HepG2 (cell line): ENCODE results near the gene ANKRD39. TPM values are rescaled to one million over a fixed set of nuclear protein-coding genes. Genes with fewer than 3 reads are reported as not detected.

Source experiments
- ATAC-seq: fragments of 200-7000 bp; cut with Tn5 transposase; 3 replicates; pipeline ENCODE4 v1.9.1; 2020; ENCODE audit warnings: mild to moderate bottlenecking, moderate library complexity
- BruUV-seq: library from RNA; stranded (reverse); fragments of 400-500 nt; replicated peaks from 2 replicates; lab custom pipeline; 2021; lab: Mats Ljungman, UMichigan
- CTCF ChIA-PET: fragments of 300-600 bp; formaldehyde crosslinking; extraction: SDS; loops from one replicate; lab custom pipeline; 2021; ENCODE audit warnings: low total read pairs, inconsistent platforms, low intra/inter-chr PET ratio; lab: Yijun Ruan, JAX
- POLR2A ChIA-PET: fragments of 350-600 bp; sonication (Branson Sonifier 250); formaldehyde crosslinking; loops from one replicate; lab custom pipeline; 2020; ENCODE audit warnings: antibody characterized with exemption, inconsistent platforms; lab: Yijun Ruan, JAX
- DNase-seq: peaks from one replicate; pipeline ENCODE4 v3.0.0-alpha.2; 2015; ENCODE audit warnings: low spot score
- FAIRE-seq: peaks from 3 replicates; lab custom pipeline; 2011; peaks lifted over from hg19 to GRCh38; lab: Jason Lieb, UNC
- H2AFZ ChIP-seq: one replicate; pipeline ENCODE4 v1.6.1; 2011; ENCODE audit warnings: low read length, inconsistent platforms
- H3K27ac ChIP-seq: fragments of 300-600 bp; 3 replicates; pipeline ENCODE4 v1.8.0; 2011; ENCODE audit warnings: mixed run types, mild to moderate bottlenecking, mixed read lengths, low read length, inconsistent platforms; ENCODE audit not compliant: insufficient read depth; ENCODE audit errors: extremely low read length
- H3K27me3 ChIP-seq, 2 experiments: fragments of 200-600 bp in 1 of 2; 2 replicates in 1 of 2; 3 replicates in 1 of 2; pipeline versions ENCODE4 v1.6.0 to v1.8.0; 2011; ENCODE audit warnings: low read length in 2 of 2, mild to moderate bottlenecking in 2 of 2, moderate library complexity in 2 of 2, inconsistent platforms in 1 of 2; ENCODE audit not compliant: insufficient read depth in 2 of 2, control insufficient read depth in 1 of 2
- H3K36me3 ChIP-seq, 2 experiments: fragments of 200-600 bp in 1 of 2; replicated peaks in 1 of 2; 2 replicates in 1 of 2; 3 replicates in 1 of 2; pipeline versions ENCODE4 v1.5.1 to v1.8.0; 2011; ENCODE audit warnings: low read length in 2 of 2, inconsistent platforms in 1 of 2; ENCODE audit not compliant: insufficient read depth in 2 of 2, control insufficient read depth in 1 of 2
- H3K4me1 ChIP-seq: 2 replicates; pipeline ENCODE4 v1.5.1; 2012; ENCODE audit warnings: low read length, inconsistent platforms; ENCODE audit not compliant: insufficient read depth
- H3K4me2 ChIP-seq: 2 replicates; pipeline ENCODE4 v1.6.0; 2011; ENCODE audit warnings: low read depth, low read length, inconsistent platforms
- H3K4me3 ChIP-seq, 3 experiments: fragments of 200-600 bp in 1 of 3; sonication (generic), shearing (Covaris generic) in 1 of 3; replicated peaks in 1 of 3; 2 replicates each; pipeline ENCODE4 v1.5.1; 2011 to 2016; ENCODE audit warnings: low read length in 3 of 3, inconsistent platforms in 2 of 3, low read depth in 2 of 3, mild to moderate bottlenecking in 2 of 3, control low read depth in 1 of 3, mixed read lengths in 1 of 3; ENCODE audit not compliant: insufficient read depth in 1 of 3
- H3K79me2 ChIP-seq: one replicate; pipeline ENCODE4 v1.6.1; 2011; ENCODE audit warnings: low read length, inconsistent platforms; ENCODE audit not compliant: insufficient read depth
- H3K9ac ChIP-seq: 2 replicates; pipeline ENCODE4 v1.6.0; 2011; ENCODE audit warnings: mild to moderate bottlenecking, low read depth, low read length, inconsistent platforms; ENCODE audit not compliant: insufficient read depth
- H3K9me3 ChIP-seq: 2 replicates; pipeline ENCODE4 v1.5.1; 2012; ENCODE audit warnings: mild to moderate bottlenecking, low read length
- H4K20me1 ChIP-seq: 2 replicates; pipeline ENCODE4 v1.6.0; 2011; ENCODE audit warnings: inconsistent platforms, mild to moderate bottlenecking, low read length, moderate library complexity; ENCODE audit not compliant: insufficient read depth
- HNRNPLL ChIP-seq: fragments of 200-400 bp; formaldehyde crosslinking; IDR thresholded peaks from 2 replicates; pipeline ENCODE4 v1.6.1; 2017; ENCODE audit warnings: mild to moderate bottlenecking, low read depth, low read length; ENCODE audit not compliant: poor library complexity, severe bottlenecking
- MTA1 ChIP-seq: sonication (generic); formaldehyde crosslinking; IDR thresholded peaks from 2 replicates; pipeline ENCODE4 v1.4.0; 2020; ENCODE audit warnings: missing genetic modification reagents, mild to moderate bottlenecking, borderline replicate concordance
- POLR2A ChIP-seq, 2 experiments: IDR thresholded peaks; 2 replicates each; pipeline ENCODE4 v1.6.1; 2011; ENCODE audit warnings: low read depth in 2 of 2, low read length in 2 of 2, mild to moderate bottlenecking in 1 of 2, moderate library complexity in 1 of 2; ENCODE audit not compliant: insufficient read depth in 1 of 2
- SMAD3 ChIP-seq: sonication (generic); formaldehyde crosslinking; IDR thresholded peaks from 2 replicates; pipeline ENCODE4 v1.4.0; 2020; ENCODE audit warnings: missing genetic modification reagents
- ZNF501 ChIP-seq: sonication (generic); formaldehyde crosslinking; IDR thresholded peaks from 2 replicates; pipeline ENCODE4 v1.5.1; 2020; ENCODE audit warnings: mild to moderate bottlenecking, moderate library complexity, missing genetic modification reagents
- ZNF577 ChIP-seq: sonication (generic); formaldehyde crosslinking; IDR thresholded peaks from 2 replicates; pipeline ENCODE4 v1.4.0; 2020; ENCODE audit warnings: mild to moderate bottlenecking, low read depth, missing genetic modification reagents, borderline replicate concordance
- whole genome bisulfite sequencing: methylation state at CpG from one replicate; pipeline ENCODE4 v1.1.6; 2017; ENCODE audit warnings: low lambda C conversion rate; 5-methylcytosine and 5-hydroxymethylcytosine counted together
- in situ Hi-C: cut with HindIII; loops from 2 replicates; pipeline ENCODE4 v1.10.0; 2017; ENCODE audit warnings: low pct_unique_long_range_greater_than_20kb; ENCODE audit not compliant: extremely low pct_ligation_motif_present
- intact Hi-C: fragments of 100-400 bp; cut with micrococcal nuclease; formaldehyde crosslinking; loops from one replicate; pipeline ENCODE4 v1.10.0; 2022; ENCODE audit not compliant: unreplicated experiment
- polyA plus RNA-seq, 8 experiments: library from polyadenylated mRNA; depleted of rRNA in 3 of 8; stranded (reverse) in 7 of 8; unstranded in 1 of 8; fragments of >200 nt; fragmentation: Illumina TruSeq in 4 of 8; extraction: Trizol in 4 of 8; gene quantifications; 2 replicates each; pipeline versions ENCODE4 v1.2.1 to v1.2.3, GENCODE V29; 2011 to 2016; ENCODE audit warnings: low read depth in 4 of 8, missing spikeins in 1 of 8, mixed read lengths in 1 of 8; ENCODE audit not compliant: insufficient read depth in 1 of 8
- total RNA-seq, 5 experiments: library from RNA; depleted of rRNA; stranded (reverse); fragments of >200 nt; fragmentation: Illumina TruSeq; extraction: Trizol; gene quantifications; 2 replicates each; pipeline ENCODE4 v1.2.3, GENCODE V29; 2016; ENCODE audit warnings: low read depth in 1 of 5
- TF ChIP-seq, protein P1 (sequence below): sonication (generic); formaldehyde crosslinking; conservative IDR thresholded peaks from 2 replicates; pipeline ENCODE4 v1.8.1; 2023; ENCODE audit warnings: missing genetic modification reagents
- TF ChIP-seq, protein P2 (sequence below): fragments of 450-650 bp; IDR thresholded peaks from 2 replicates; pipeline ENCODE4 v1.6.1; 2017

Gene ANKRD39
- total and polyA plus RNA-seq, 2 of the 13 experiments (the other 11 are each of a cell fraction or from before 2014, with no cell fraction given) = 23.2 to 24.8 TPM

DNA sequence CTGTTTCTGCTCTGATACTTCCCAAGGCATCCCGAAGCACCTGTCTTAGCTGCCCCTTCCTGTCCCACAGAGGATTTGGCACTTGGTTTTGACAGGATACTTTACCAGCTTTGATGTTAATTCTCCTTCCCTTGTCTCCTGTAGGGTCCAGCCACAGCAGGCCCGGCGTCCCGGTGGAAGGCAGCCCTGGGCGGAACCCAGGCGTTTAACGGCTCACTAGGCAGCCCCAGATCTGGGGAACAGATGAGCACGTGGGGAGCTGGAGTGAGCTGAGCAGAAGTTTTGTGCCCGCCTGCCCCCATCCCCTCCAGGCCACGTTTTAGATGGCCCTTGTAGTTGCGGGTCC, 25.4 kb downstream of the ANKRD39 start:
- DNase-seq (no peak), ATAC-seq (peak; percentile 6; the same call in 1 of the 3 replicates), FAIRE-seq (no peak)
- in situ Hi-C loops = no loop called here
- Histone ChIP-seq H4K20me1 (peaks cover 8% of the 10 kb centered on the region; the same call in 1 of the 2 replicates), H3K36me3 (peaks cover 56 to 70% of the 10 kb centered on the region in 2 experiments), H2AFZ (no peak overlapping the region), H3K4me3 (no peak overlapping the region), H3K4me2 (no peak overlapping the region), H3K27ac (no peak overlapping the region), H3K27me3 (no peaks in the 10 kb centered on the region), H3K4me1 (no peaks in the 10 kb centered on the region), H3K79me2 (no peaks in the 10 kb centered on the region)
- BruUV-seq = no TSS peak
- POLR2A ChIA-PET = interaction anchor here (0.7 to 1.1 kb wide), 2 partner anchors 8 to 13 kb away, joined by 3 read pairs; no protein-coding TSS in a partner anchor
- intact Hi-C loops = no loop called here
- no peak for TF ChIP-seq SMAD3
- TF ChIP-seq, protein P1, sequence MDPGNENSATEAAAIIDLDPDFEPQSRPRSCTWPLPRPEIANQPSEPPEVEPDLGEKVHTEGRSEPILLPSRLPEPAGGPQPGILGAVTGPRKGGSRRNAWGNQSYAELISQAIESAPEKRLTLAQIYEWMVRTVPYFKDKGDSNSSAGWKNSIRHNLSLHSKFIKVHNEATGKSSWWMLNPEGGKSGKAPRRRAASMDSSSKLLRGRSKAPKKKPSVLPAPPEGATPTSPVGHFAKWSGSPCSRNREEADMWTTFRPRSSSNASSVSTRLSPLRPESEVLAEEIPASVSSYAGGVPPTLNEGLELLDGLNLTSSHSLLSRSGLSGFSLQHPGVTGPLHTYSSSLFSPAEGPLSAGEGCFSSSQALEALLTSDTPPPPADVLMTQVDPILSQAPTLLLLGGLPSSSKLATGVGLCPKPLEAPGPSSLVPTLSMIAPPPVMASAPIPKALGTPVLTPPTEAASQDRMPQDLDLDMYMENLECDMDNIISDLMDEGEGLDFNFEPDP (CRISPR knock-in tag) = 0 out of 2 replicates have a peak, but pooled peaks have one; percentile 49
- peak; percentile 0 for TF ChIP-seq HNRNPLL
- TF ChIP-seq ZNF577 = no peak
- 0 out of 2 replicates have a peak, but pooled peaks have one; percentile 6 for TF ChIP-seq ZNF501 (CRISPR knock-in tag)
- TF ChIP-seq, protein P2, sequence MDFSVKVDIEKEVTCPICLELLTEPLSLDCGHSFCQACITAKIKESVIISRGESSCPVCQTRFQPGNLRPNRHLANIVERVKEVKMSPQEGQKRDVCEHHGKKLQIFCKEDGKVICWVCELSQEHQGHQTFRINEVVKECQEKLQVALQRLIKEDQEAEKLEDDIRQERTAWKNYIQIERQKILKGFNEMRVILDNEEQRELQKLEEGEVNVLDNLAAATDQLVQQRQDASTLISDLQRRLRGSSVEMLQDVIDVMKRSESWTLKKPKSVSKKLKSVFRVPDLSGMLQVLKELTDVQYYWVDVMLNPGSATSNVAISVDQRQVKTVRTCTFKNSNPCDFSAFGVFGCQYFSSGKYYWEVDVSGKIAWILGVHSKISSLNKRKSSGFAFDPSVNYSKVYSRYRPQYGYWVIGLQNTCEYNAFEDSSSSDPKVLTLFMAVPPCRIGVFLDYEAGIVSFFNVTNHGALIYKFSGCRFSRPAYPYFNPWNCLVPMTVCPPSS = no peak
- TF ChIP-seq MTA1 (CRISPR knock-in tag) = no peak
- TF ChIP-seq POLR2A (IDR thresholded peaks at IDR 0.05; ENCODE audit: insufficient read depth in 1 of 2, low read depth in 2 of 2, low read length in 2 of 2) = 0 out of 4 replicates have a peak, but pooled peaks of 1 of the 2 experiments have one; percentile 20
- TF ChIP-seq, all 625 proteins: peak for 4
- 95% methylated on average over 11 of the region's 11 CpGs for WGBS
- no peak overlapping the region for H3K9ac ChIP-seq
- CTCF ChIA-PET = no interaction called here
- no peaks in the 10 kb centered on the region for H3K9me3 ChIP-seq
